Esophagus squamous epithelium (tissue), 5 donors: Measurements from ENCODE around the gene S100A16. TPM values are rescaled to one million over a fixed set of nuclear protein-coding genes. Genes with fewer than 3 reads are reported as not detected.
A peak's percentile ranks its signal among the peaks of the same experiment; 100 is the strongest.

Experiments
- DNase-seq: peaks from one replicate; lab custom pipeline; 2025; lab: John Stamatoyannopoulos, UW
- H3K27ac ChIP-seq, 4 donors: fragments of 200-600 bp; sonication (generic); one replicate each; pipeline ENCODE4 v1.5.1; 2016 to 2019; ENCODE audit warnings: mild to moderate bottlenecking in 1 of 4
- H3K27me3 ChIP-seq, 4 donors: fragments of 200-600 bp; sonication (generic); 1 replicate in 3 of 4; 2 replicates in 1 of 4; pipeline versions ENCODE4 v1.5.1 to v1.6.0; 2017 to 2021; ENCODE audit warnings: antibody characterized with exemption in 1 of 4
- H3K36me3 ChIP-seq, 3 donors: fragments of 200-600 bp; sonication (generic); one replicate each; pipeline ENCODE4 v1.5.1; 2016 to 2019
- H3K4me1 ChIP-seq, 3 donors: fragments of 200-600 bp; sonication (generic); one replicate each; pipeline ENCODE4 v1.5.1; 2017 to 2019
- H3K4me3 ChIP-seq, 4 donors: fragments of 200-600 bp; sonication (generic); 1 replicate in 3 of 4; 2 replicates in 1 of 4; pipeline ENCODE4 v1.5.1; 2016 to 2019; ENCODE audit warnings: mild to moderate bottlenecking in 2 of 4, moderate library complexity in 1 of 4
- H3K9me3 ChIP-seq, 3 donors: fragments of 200-600 bp; sonication (generic); one replicate each; pipeline ENCODE4 v1.5.1; 2016 to 2019
- CTCF ChIP-seq, 6 experiments: fragments of 450-650 bp in 4 of 6; fragments of 200-600 bp in 2 of 6; sonication (generic) in 2 of 6; IDR thresholded peaks; one replicate each; pipeline ENCODE4 v1.5.1; 2016 to 2019; ENCODE audit warnings: antibody characterized with exemption in 6 of 6, mild to moderate bottlenecking in 4 of 6, moderate library complexity in 4 of 6
- POLR2A ChIP-seq, 4 donors: fragments of 450-650 bp; IDR thresholded peaks; one replicate each; pipeline ENCODE4 v1.6.1; 2017; ENCODE audit warnings: antibody characterized with exemption in 4 of 4, mild to moderate bottlenecking in 4 of 4, moderate library complexity in 3 of 4
- WGBS, 2 donors: methylation state at CpG; one replicate each; pipeline ENCODE4 v1.1.5; 2018; 5-methylcytosine and 5-hydroxymethylcytosine counted together
- intact Hi-C: fragments of 100-400 bp; cut with DNase I; formaldehyde crosslinking; loops from one replicate; pipeline ENCODE4 v1.15.0; 2022
- total RNA-seq, 4 donors: library from RNA; depleted of rRNA; stranded (reverse); fragments of >200 nt; gene quantifications; one replicate each; pipeline ENCODE4 v1.1.0, GENCODE V29; 2016
- donor health status: DM: yes; HTN: yes; CAD: no.

S100A16 gene
- total RNA-seq, 4 donors from 2014 or later = 1,372 to 2,409 (median 2,158) TPM

GRCh38 chr1:153658400-153659174, 45.6 kb upstream of the S100A16 start, which contains the start of gene SNAPIN:
TSS of gene SNAPIN (plus strand) at chr1:153658703. CDS start at chr1:153658744, 41 bp downstream.
- intact Hi-C loops = no loop called here
- 4 to 5% methylated on average over 17 of the region's 53 CpGs for WGBS, 2 donors
- TF ChIP-seq POLR2A (IDR thresholded peaks at IDR 0.05) = peak in 2 of 4 donors; percentile 41 to 63
- peak in 4 of 6 experiments; percentile 13 to 26 (median 16) for TF ChIP-seq CTCF (IDR thresholded peaks at IDR 0.05)
- Histone ChIP-seq H3K27ac (peak within 1 kb of the TSS; percentile 91 to 99 (median 98)), H3K9me3 (no peaks in the 10 kb centered on the region), H3K27me3 (no peaks in the 10 kb centered on the region), H3K4me1 (peaks cover 11 to 22% (median 11%) of the 10 kb centered on the region in 3 donors), H3K36me3 (peaks cover 10 to 38% (median 28%) of the 10 kb centered on the region in 3 donors), H3K4me3 (peak within 1 kb of the TSS; percentile 61 to 88 (median 80))
- peak; percentile 59 for DNase-seq

GRCh38 chr1:153655333-153655732, 42.4 kb upstream of the S100A16 start:
- no peak overlapping the region for H3K27ac ChIP-seq

GRCh38 chr1:153652805-153653500, 40.0 kb upstream of the S100A16 start:
- peak overlapping the region; percentile 26 to 67 (median 60) for H3K27ac ChIP-seq
- TF ChIP-seq POLR2A (IDR thresholded peaks at IDR 0.05) (no peak), CTCF (IDR thresholded peaks at IDR 0.05) (no peak)
- no peaks in the 10 kb centered on the region for H3K27me3 ChIP-seq
- H3K9me3 ChIP-seq = no peaks in the 10 kb centered on the region
- no peak for DNase-seq
- peaks cover 6 to 30% (median 6%) of the 10 kb centered on the region in 3 donors for H3K4me1 ChIP-seq
- WGBS, 2 donors = 26 to 65% methylated on average over 3 of the region's 3 CpGs
- intact Hi-C loops = no loop called here
- no peak overlapping the region for H3K4me3 ChIP-seq
- H3K36me3 ChIP-seq = no peaks in the 10 kb centered on the region

More at GRCh38 chr1:153655333-153655732, 42.4 kb upstream of the S100A16 start:
- Histone ChIP-seq H3K27me3 (no peaks in the 10 kb centered on the region), H3K36me3 (peaks cover 0 to 5% (median 0%) of the 10 kb centered on the region in 3 donors), H3K9me3 (no peaks in the 10 kb centered on the region), H3K4me1 (peaks cover 11 to 34% (median 17%) of the 10 kb centered on the region in 3 donors), H3K4me3 (no peak overlapping the region)
- no peak for TF ChIP-seq POLR2A (IDR thresholded peaks at IDR 0.05)
- no peak for TF ChIP-seq CTCF (IDR thresholded peaks at IDR 0.05)
- 92 to 93% methylated on average over 2 to 3 of the region's 3 CpGs for WGBS, 2 donors
- intact Hi-C loops = no loop called here
- DNase-seq = no peak

- intact Hi-C loops = no loop called here
- H3K27me3 ChIP-seq = no peaks in the 10 kb centered on the region
- H3K36me3 ChIP-seq = peaks cover 0 to 5% (median 0%) of the 10 kb centered on the region in 3 donors
- H3K9me3 ChIP-seq = no peaks in the 10 kb centered on the region
- H3K4me3 ChIP-seq = no peak overlapping the region
- peaks cover 6 to 37% (median 9%) of the 10 kb centered on the region in 3 donors for H3K4me1 ChIP-seq
- 56 to 60% methylated on average over 1 of the region's 1 CpG for WGBS, 2 donors
- no peak overlapping the region for H3K27ac ChIP-seq
- DNase-seq = no peak
- TF ChIP-seq POLR2A (IDR thresholded peaks at IDR 0.05) = no peak
- no peak for TF ChIP-seq CTCF (IDR thresholded peaks at IDR 0.05)
These were observed 38.8 kb upstream of the S100A16 start for GRCh38 chr1:153651771-153652170.
